ENCODE measurements around the gene CTNNA2. TPM values are rescaled to one million over a fixed set of nuclear protein-coding genes. Genes with fewer than 3 reads are reported as not detected.

The CTNNA2 gene
- total RNA-seq, 1 experiment from 2014 or later = 0.54 TPM

DNA sequence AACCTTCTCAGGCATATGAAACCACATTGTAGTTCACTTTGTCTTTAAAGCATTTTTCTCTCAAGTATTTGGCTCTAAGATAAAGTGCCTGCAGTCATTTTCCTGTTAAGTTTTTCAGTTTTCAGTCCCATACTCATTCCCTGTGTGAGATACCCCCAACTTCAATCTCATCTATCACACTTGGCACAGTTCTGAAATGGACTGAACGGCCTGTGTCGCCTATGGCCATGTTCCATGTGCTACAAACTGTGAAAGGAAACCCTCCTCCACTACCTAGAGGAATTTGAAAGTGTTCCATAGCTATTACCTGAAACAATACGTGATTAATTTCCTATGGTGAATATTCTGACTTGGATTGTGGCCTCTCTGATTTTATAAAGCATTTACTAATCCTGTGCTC lies 319.1 kb downstream of the CTNNA2 start:
- ChIA-PET CTCF (no interaction called here), POLR2A (no interaction called here)
- Histone ChIP-seq H3K4me3 (ENCODE audit: low read depth in 2 of 2, low read length in 2 of 2) (no peak overlapping the region), H3K4me1 (ENCODE audit: control insufficient read depth, insufficient read depth, low read length) (peaks cover 12% of the 10 kb centered on the region), H3K27ac (ENCODE audit: low read length) (no peak overlapping the region), H3K36me3 (ENCODE audit: control insufficient read depth, insufficient read depth, low read length) (no peaks in the 10 kb centered on the region), H3K9me3 (ENCODE audit: control insufficient read depth, insufficient read depth, low read depth, low read length) (no peaks in the 10 kb centered on the region), H3K27me3 (ENCODE audit: control insufficient read depth, insufficient read depth, low read length) (no peaks in the 10 kb centered on the region)
- intact Hi-C loops (cut with micrococcal nuclease; ENCODE audit: unreplicated experiment) (no loop called here), in situ Hi-C loops (cut with HindIII; ENCODE audit: low pct_unique_long_range_greater_than_20kb, low sequenced_read_pairs) (no loop called here)
- TF ChIP-seq POLR2AphosphoS5 (IDR thresholded peaks at IDR 0.05; ENCODE audit: low read depth, low read length) (no peak), SIN3A (IDR thresholded peaks at IDR 0.05; ENCODE audit: borderline replicate concordance, insufficient read depth, low read depth, low read length) (no peak), TCF7L2 (IDR thresholded peaks at IDR 0.05; ENCODE audit: low read depth, low read length) (no peak)
- TF ChIP-seq, protein P1, sequence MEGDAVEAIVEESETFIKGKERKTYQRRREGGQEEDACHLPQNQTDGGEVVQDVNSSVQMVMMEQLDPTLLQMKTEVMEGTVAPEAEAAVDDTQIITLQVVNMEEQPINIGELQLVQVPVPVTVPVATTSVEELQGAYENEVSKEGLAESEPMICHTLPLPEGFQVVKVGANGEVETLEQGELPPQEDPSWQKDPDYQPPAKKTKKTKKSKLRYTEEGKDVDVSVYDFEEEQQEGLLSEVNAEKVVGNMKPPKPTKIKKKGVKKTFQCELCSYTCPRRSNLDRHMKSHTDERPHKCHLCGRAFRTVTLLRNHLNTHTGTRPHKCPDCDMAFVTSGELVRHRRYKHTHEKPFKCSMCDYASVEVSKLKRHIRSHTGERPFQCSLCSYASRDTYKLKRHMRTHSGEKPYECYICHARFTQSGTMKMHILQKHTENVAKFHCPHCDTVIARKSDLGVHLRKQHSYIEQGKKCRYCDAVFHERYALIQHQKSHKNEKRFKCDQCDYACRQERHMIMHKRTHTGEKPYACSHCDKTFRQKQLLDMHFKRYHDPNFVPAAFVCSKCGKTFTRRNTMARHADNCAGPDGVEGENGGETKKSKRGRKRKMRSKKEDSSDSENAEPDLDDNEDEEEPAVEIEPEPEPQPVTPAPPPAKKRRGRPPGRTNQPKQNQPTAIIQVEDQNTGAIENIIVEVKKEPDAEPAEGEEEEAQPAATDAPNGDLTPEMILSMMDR (IDR thresholded peaks at IDR 0.05) = no peak
- TF ChIP-seq, protein P2, sequence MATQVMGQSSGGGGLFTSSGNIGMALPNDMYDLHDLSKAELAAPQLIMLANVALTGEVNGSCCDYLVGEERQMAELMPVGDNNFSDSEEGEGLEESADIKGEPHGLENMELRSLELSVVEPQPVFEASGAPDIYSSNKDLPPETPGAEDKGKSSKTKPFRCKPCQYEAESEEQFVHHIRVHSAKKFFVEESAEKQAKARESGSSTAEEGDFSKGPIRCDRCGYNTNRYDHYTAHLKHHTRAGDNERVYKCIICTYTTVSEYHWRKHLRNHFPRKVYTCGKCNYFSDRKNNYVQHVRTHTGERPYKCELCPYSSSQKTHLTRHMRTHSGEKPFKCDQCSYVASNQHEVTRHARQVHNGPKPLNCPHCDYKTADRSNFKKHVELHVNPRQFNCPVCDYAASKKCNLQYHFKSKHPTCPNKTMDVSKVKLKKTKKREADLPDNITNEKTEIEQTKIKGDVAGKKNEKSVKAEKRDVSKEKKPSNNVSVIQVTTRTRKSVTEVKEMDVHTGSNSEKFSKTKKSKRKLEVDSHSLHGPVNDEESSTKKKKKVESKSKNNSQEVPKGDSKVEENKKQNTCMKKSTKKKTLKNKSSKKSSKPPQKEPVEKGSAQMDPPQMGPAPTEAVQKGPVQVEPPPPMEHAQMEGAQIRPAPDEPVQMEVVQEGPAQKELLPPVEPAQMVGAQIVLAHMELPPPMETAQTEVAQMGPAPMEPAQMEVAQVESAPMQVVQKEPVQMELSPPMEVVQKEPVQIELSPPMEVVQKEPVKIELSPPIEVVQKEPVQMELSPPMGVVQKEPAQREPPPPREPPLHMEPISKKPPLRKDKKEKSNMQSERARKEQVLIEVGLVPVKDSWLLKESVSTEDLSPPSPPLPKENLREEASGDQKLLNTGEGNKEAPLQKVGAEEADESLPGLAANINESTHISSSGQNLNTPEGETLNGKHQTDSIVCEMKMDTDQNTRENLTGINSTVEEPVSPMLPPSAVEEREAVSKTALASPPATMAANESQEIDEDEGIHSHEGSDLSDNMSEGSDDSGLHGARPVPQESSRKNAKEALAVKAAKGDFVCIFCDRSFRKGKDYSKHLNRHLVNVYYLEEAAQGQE (IDR thresholded peaks at IDR 0.05; ENCODE audit: insufficient read depth in 1 of 2, low read depth in 2 of 2, low read length in 1 of 2) = no peak
- DNase-seq (ENCODE audit: low read depth, low spot score) (no peak), ATAC-seq (peak; percentile 70; the same call in 1 of the 2 replicates)
- BruUV-seq (replicated peaks) = no TSS peak

DNA sequence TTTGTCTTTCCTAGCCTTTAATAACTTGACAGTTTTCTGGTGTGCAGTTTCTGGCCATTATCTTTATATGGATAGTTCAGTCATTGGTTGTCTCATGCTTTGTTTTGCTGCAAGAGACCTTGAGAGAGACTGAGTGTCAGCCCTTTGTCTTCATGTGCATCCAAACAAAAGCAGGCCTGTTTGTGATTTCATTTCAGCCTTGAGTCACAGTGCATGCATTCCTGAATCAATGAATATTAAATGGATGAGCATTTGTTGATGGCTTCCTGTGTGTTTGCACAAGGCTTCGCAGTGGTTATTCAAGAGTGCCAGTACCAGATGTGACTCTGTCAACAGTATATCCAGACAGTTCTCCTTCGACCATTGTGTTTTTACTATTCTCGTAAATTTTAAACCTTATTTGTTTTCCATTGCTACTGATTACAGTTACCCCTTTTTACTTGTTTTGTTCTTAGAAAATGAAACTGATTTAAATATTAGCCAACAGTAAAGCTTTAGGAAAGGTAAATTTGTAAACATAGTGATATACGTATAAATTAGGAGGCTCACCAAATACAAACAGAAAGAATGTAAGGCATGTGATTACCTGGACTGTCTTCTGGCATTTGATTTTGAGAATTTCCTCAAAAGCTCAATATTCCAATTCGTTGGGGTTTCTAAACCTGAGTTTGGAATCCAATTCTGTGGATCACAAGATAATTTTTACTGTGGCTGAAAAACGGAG lies 319.8 kb downstream of the CTNNA2 start:
- DNase-seq (ENCODE audit: low read depth, low spot score) (no peak), ATAC-seq (peak; percentile 84)
- H3K9me3 ChIP-seq (ENCODE audit: control insufficient read depth, insufficient read depth, low read depth, low read length) = no peaks in the 10 kb centered on the region
- H3K27ac ChIP-seq (ENCODE audit: low read length) = 0 out of 2 replicates have a peak overlapping the region, but pooled peaks have one; percentile 4
- no peaks in the 10 kb centered on the region for H3K27me3 ChIP-seq (ENCODE audit: control insufficient read depth, insufficient read depth, low read length)
- intact Hi-C loops (cut with micrococcal nuclease; ENCODE audit: unreplicated experiment) (no loop called here), in situ Hi-C loops (cut with HindIII; ENCODE audit: low pct_unique_long_range_greater_than_20kb, low sequenced_read_pairs) (no loop called here)
- H3K4me1 ChIP-seq (ENCODE audit: control insufficient read depth, insufficient read depth, low read length) = peaks cover 12% of the 10 kb centered on the region
- no TSS peak for BruUV-seq (replicated peaks)
- ChIA-PET CTCF (no interaction called here), POLR2A (no interaction called here)
- TF ChIP-seq, protein P1 (IDR thresholded peaks at IDR 0.05) = no peak
- TF ChIP-seq SIN3A (IDR thresholded peaks at IDR 0.05; ENCODE audit: borderline replicate concordance, insufficient read depth, low read depth, low read length) = no peak
- TF ChIP-seq, protein P2 (IDR thresholded peaks at IDR 0.05; ENCODE audit: insufficient read depth in 1 of 2, low read depth in 2 of 2, low read length in 1 of 2) = no peak
- no peak for TF ChIP-seq POLR2AphosphoS5 (IDR thresholded peaks at IDR 0.05; ENCODE audit: low read depth, low read length)
- no peak for TF ChIP-seq TCF7L2 (IDR thresholded peaks at IDR 0.05; ENCODE audit: low read depth, low read length)
- no peaks in the 10 kb centered on the region for H3K36me3 ChIP-seq (ENCODE audit: control insufficient read depth, insufficient read depth, low read length)
- no peak overlapping the region for H3K4me3 ChIP-seq (ENCODE audit: low read depth in 2 of 2, low read length in 2 of 2)

Measured in Panc1 (cell line).